HG02759 (cell line): ENCODE results near the gene SPACDR.
"Not testable (repeated sequence)": the region's sequence is repeated elsewhere in the genome, so short reads cannot be mapped to it uniquely, and the experiment has no call there.

Experiments
- ATAC-seq: cut with Tn5 transposase; IDR thresholded peaks from one replicate; pipeline ENCODE4 v1.9.1; 2021; ENCODE audit warnings: mild to moderate bottlenecking, moderate library complexity; ENCODE audit not compliant: unreplicated experiment

SPACDR gene, protein sequence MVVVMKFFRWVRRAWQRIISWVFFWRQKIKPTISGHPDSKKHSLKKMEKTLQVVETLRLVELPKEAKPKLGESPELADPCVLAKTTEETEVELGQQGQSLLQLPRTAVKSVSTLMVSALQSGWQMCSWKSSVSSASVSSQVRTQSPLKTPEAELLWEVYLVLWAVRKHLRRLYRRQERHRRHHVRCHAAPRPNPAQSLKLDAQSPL

DNA sequence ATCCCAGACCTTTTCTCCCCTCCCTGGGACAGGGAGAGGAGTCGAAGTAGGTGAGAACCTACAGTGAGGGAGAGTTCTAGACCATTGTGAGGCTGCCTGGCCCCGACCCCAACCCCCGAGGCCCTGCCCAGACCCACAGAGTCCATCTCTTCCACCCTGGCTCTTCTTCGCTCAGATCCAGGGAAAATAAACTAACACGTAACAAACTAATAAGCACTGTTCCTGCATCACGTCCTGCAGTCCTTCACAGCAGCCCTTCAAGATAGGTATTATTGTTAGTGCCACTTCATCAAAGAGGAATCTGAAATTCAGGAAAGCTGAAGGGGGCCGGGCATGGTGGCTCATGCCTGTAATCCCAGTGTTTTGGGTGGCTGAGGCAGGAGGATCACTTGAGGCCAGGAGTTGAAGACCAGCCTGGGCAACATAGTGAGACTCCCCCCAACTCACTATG is at the start of gene SPACDR:
Gene SPACDR, minus strand, starts transcription at position 51 of the 451 bp plus-strand sequence. CDS start 235 bp downstream, outside the sequence.
- no peak for ATAC-seq

GRCh38 chr7:100513212-100513810 is 49.3 kb upstream of the SPACDR start:
- ATAC-seq, result no peak

- ATAC-seq, result no peak
These were observed 46.6 kb upstream of the SPACDR start for GRCh38 chr7:100510437-100511239.

GRCh38 chr7:100509231-100509630 is 45.2 kb upstream of the SPACDR start:
- ATAC-seq, result no peak

GRCh38 chr7:100506356-100506923 is 42.4 kb upstream of the SPACDR start:
- no peak for ATAC-seq

- no peak for ATAC-seq
These were observed 41.0 kb upstream of the SPACDR start for GRCh38 chr7:100504887-100505611.

DNA sequence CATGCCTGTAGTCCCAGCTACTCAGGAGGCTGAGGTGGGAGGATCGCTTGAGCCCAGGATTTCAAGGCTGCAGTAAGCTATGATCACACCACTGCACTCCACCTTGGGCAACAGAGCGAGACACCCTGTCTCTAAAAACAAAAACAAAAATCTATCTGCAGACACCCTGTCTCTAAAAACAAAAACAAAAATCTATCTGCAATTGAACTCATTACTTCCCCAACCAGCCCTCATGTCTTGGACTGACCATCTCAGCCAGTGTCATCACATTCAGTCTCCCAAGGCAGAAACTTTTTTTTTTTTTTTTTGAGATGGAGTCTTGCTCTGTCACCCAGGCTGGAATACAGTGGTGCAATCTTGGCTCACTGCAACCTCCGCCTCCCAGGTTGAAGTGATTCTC is 40.0 kb upstream of the SPACDR start:
- not testable (repeated sequence) for ATAC-seq

GRCh38 chr7:100500743-100501142 is 36.7 kb upstream of the SPACDR start:
- ATAC-seq, result not testable (repeated sequence)

GRCh38 chr7:100496509-100496908 is 32.4 kb upstream of the SPACDR start:
- ATAC-seq, result no peak

- ATAC-seq, result no peak
These were observed 29.6 kb upstream of the SPACDR start for GRCh38 chr7:100493476-100494264.

GRCh38 chr7:100492738-100493475 is 28.8 kb upstream of the SPACDR start:
- ATAC-seq, result no peak

- ATAC-seq, result no peak
These were observed 27.1 kb upstream of the SPACDR start for GRCh38 chr7:100491192-100491578.

DNA sequence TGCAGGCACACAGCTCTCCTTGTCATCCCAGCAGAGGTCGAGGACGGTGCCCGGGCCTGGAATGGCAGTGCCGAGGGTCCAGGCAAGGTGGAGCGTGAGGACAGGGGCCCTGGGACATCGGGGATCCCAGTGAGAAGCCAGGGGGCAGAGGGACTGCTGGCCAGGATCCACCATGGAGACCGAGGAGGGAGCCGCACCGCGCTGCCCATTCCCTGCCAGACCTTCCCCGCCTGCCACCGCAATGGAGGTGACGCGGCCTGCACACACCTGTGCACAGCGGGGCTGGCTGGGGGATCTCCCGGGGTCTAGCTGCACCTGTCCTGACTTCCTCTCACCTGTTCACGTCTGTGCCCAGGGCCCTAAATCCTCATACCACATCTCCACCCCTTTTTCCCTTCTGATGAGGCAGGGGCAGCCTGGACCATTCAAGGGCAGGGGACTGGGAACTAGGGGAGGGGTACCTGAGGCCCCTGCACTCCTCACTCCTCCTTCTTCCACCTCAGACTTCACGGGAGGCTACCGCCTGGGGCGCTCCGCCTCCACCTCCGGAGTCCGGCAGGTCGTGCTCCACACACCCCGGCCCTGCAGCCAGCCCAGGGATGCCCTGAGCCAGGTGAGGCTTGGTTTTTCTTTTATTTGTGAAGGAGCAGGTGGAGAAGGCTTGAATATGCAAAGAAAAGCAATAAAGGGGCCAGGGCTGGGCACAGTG is 26.6 kb upstream of the SPACDR start:
- ATAC-seq, result no peak

DNA sequence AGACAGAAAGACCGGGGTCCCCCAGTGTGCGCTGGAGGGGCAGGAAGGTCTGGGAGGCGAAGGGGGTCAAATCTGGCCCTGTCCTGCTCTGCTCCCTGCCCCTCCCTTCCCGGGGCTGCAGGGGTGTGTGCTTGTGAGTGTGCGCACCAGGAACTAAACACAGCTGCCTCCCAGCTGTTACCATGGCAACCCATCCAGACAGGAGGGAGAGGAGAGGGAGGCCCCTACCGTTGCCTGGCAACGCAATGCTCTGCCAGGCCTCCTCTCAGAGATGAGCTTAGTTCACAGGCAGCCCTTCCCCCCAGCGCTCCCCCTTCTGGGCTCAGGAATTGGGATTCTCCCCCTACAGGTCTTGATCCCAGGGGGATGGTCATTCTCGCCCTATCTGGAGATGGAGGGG is 25.8 kb upstream of the SPACDR start:
- no peak for ATAC-seq

DNA sequence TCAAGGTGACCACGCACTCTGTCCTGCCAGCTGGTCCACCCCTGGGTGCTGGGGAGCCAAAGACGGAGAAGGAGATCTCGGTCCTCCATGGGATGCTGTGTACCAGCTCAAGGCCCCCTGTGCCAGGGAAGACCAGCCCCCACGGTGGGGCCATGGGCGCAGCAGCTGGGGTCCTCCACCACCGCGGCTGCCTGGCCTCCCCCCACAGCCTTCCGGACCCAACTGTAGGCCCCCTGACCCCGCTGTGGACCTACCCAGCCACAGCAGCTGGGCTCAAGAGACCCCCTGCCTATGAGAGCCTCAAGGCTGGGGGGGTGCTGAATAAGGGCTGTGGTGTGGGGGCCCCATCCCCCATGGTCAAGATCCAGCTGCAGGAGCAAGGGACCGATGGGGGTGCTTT is 25.1 kb upstream of the SPACDR start:
- no peak for ATAC-seq

DNA sequence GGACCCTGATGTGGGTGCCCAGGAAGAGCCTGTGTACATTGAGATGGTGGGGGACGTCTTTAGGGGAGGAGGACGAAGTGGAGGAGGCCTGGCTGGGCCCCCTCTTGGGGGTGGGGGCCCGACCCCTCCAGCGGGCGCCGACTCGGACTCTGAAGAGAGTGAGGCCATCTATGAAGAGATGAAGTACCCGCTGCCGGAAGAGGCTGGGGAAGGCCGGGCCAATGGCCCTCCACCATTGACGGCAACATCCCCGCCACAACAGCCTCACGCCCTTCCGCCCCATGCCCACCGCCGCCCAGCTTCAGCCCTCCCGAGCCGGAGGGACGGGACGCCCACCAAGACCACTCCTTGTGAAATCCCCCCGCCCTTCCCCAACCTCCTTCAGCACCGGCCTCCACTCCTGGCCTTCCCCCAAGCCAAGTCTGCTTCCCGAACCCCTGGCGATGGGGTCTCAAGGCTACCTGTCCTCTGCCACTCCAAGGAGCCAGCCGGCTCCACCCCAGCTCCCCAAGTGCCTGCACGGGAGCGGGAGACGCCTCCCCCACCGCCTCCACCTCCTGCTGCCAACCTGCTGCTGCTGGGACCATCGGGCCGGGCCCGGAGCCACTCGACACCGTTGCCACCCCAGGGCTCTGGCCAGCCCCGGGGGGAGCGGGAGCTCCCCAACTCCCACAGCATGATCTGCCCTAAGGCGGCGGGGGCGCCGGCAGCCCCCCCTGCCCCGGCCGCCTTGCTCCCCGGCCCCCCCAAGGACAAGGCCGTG is 24.5 kb upstream of the SPACDR start:
- no peak for ATAC-seq

GRCh38 chr7:100486753-100487446 is 22.8 kb upstream of the SPACDR start:
- no peak for ATAC-seq
